Muscle of arm (tissue), 12 donors: ENCODE results near the gene TSBP1. TPM values are rescaled to one million over a fixed set of nuclear protein-coding genes. Genes with fewer than 3 reads are reported as not detected.
"Not testable (repeated sequence)": the region's sequence is repeated elsewhere in the genome, so short reads cannot be mapped to it uniquely, and the experiment has no call there.

Experiments used
- DNase-seq: peaks from one replicate; pipeline ENCODE4 v3.0.0-alpha.2; 2013
- polyA plus RNA-seq, 12 donors: library from polyadenylated mRNA; unstranded; fragments of 120-200 nt; gene quantifications; one replicate each; pipeline ENCODE4 v1.2.1, GENCODE V29; 2013; ENCODE audit not compliant: insufficient read length in 12 of 12

TSBP1 gene
- polyA plus RNA-seq, 12 donors = 0.08 to 0.36 (median 0.11) TPM; not detected in 9

- no peak for DNase-seq
Observed at GRCh38 chr6:32375739-32376529, 4.2 kb upstream of the TSBP1 start.

GRCh38 chr6:32371229-32371628 is 474 bp downstream of the TSBP1 start:
- no peak for DNase-seq

GRCh38 chr6:32370505-32370904 is 1.2 kb downstream of the TSBP1 start:
- DNase-seq = no peak

- DNase-seq = no peak
Observed at GRCh38 chr6:32369660-32370059, 2.0 kb downstream of the TSBP1 start.

GRCh38 chr6:32367644-32368043 is 4.1 kb downstream of the TSBP1 start:
- no peak for DNase-seq

GRCh38 chr6:32359225-32359624 is 12.5 kb downstream of the TSBP1 start:
- DNase-seq = not testable (repeated sequence)

GRCh38 chr6:32358548-32358947 is 13.2 kb downstream of the TSBP1 start:
- not testable (repeated sequence) for DNase-seq

- no peak for DNase-seq
Observed at GRCh38 chr6:32355018-32355417, 16.7 kb downstream of the TSBP1 start.

GRCh38 chr6:32353348-32353747 is 18.4 kb downstream of the TSBP1 start:
- no peak for DNase-seq

- DNase-seq = no peak
Observed at GRCh38 chr6:32340242-32340641, 31.5 kb downstream of the TSBP1 start.

GRCh38 chr6:32337186-32337805 is 34.4 kb downstream of the TSBP1 start:
- DNase-seq = peak; percentile 45

- DNase-seq = no peak
Observed at GRCh38 chr6:32332433-32332832, 39.3 kb downstream of the TSBP1 start.

GRCh38 chr6:32329141-32329540 is 42.6 kb downstream of the TSBP1 start:
- DNase-seq = no peak

- no peak for DNase-seq
Observed at GRCh38 chr6:32327103-32327502, 44.6 kb downstream of the TSBP1 start.

- DNase-seq = no peak
Observed at GRCh38 chr6:32318501-32318900, 53.2 kb downstream of the TSBP1 start.

GRCh38 chr6:32317541-32317940 is 54.2 kb downstream of the TSBP1 start:
- DNase-seq = no peak

GRCh38 chr6:32313964-32314363 is 57.7 kb downstream of the TSBP1 start:
- DNase-seq = no peak

- no peak for DNase-seq
Observed at GRCh38 chr6:32298632-32299336, 72.9 kb downstream of the TSBP1 start.

- DNase-seq = not testable (repeated sequence)
Observed at GRCh38 chr6:32294980-32295379, 76.7 kb downstream of the TSBP1 start.

GRCh38 chr6:32294566-32294965 is 77.1 kb downstream of the TSBP1 start:
- DNase-seq = no peak

- DNase-seq = no peak
Observed at GRCh38 chr6:32293695-32294094, 78.0 kb downstream of the TSBP1 start.

- no peak for DNase-seq
Observed at GRCh38 chr6:32291543-32291942, 80.2 kb downstream of the TSBP1 start.
